Heart left ventricle (tissue), 16 donors: ENCODE results near the gene TAF5L. TPM values are rescaled to one million over a fixed set of nuclear protein-coding genes. Genes with fewer than 3 reads are reported as not detected.

Experiments used
- ATAC-seq, 4 donors: fragments of 200-7000 bp; cut with Tn5 transposase; one replicate each; pipeline ENCODE4 v1.9.1; 2020 to 2022; ENCODE audit warnings: moderate library complexity in 4 of 4, mild to moderate bottlenecking in 3 of 4, moderate number of reproducible peaks in 1 of 4
- DNase-seq, 5 donors: peaks; one replicate each; pipeline ENCODE4 v3.0.0-alpha.2; 2020
- H3K27ac ChIP-seq, 12 donors: fragments of 200-600 bp; sonication (generic) in 4 of 12; one replicate each; pipeline versions ENCODE4 v1.5.0 to v1.8.0; 2016 to 2022; ENCODE audit warnings: mild to moderate bottlenecking in 2 of 12
- H3K27me3 ChIP-seq, 9 donors: fragments of 200-600 bp; sonication (generic) in 2 of 9; one replicate each; pipeline versions ENCODE4 v1.5.1 to v1.8.0; 2016 to 2022; ENCODE audit warnings: mild to moderate bottlenecking in 3 of 9
- H3K36me3 ChIP-seq, 9 donors: fragments of 200-600 bp; sonication (generic) in 2 of 9; one replicate each; pipeline versions ENCODE4 v1.5.0 to v1.8.0; 2018 to 2022; ENCODE audit warnings: mild to moderate bottlenecking in 2 of 9
- H3K4me1 ChIP-seq, 12 donors: fragments of 200-600 bp; sonication (generic) in 4 of 12; one replicate each; pipeline versions ENCODE4 v1.5.0 to v1.8.0; 2016 to 2022; ENCODE audit warnings: mild to moderate bottlenecking in 3 of 12
- H3K4me3 ChIP-seq, 12 donors: fragments of 200-600 bp; sonication (generic) in 4 of 12; one replicate each; pipeline versions ENCODE4 v1.5.0 to v1.8.0; 2017 to 2022; ENCODE audit warnings: mild to moderate bottlenecking in 9 of 12, moderate library complexity in 4 of 12
- H3K9me3 ChIP-seq, 12 donors: fragments of 200-600 bp; sonication (generic) in 4 of 12; one replicate each; pipeline versions ENCODE4 v1.5.0 to v1.8.0; 2016 to 2022; ENCODE audit warnings: mild to moderate bottlenecking in 1 of 12
- POLR2A ChIP-seq, 2 donors: fragments of 450-650 bp; IDR thresholded peaks; one replicate each; pipeline ENCODE4 v1.6.1; 2017; ENCODE audit warnings: antibody characterized with exemption in 2 of 2, mild to moderate bottlenecking in 2 of 2, moderate library complexity in 2 of 2
- WGBS, 4 donors: extraction: QIAGEN DNeasy Blood & Tissue Kit in 2 of 4; methylation state at CpG; one replicate each; pipeline versions ENCODE4 v1.1.5 to v1.1.7; 2013 to 2018; 5-methylcytosine and 5-hydroxymethylcytosine counted together
- intact Hi-C, 10 donors: fragments of 100-400 bp; cut with DNase I; formaldehyde crosslinking; loops; one replicate each; pipeline versions ENCODE4 v1.11.1 to v1.14.2; 2022
- polyA plus RNA-seq, 2 donors: library from polyadenylated mRNA; stranded (reverse); fragments of 200-250 nt; gene quantifications; one replicate each; pipeline ENCODE4 v1.2.3, GENCODE V29; 2013
- total RNA-seq, 9 donors: library from RNA; depleted of rRNA in 2 of 9; stranded (reverse); fragments of >200 nt in 2 of 9; fragmentation: NEBNext Ultra II Directional in 3 of 9; extraction: Animal tissue kit (Norgen Biotek cat#: 25700) in 3 of 9; gene quantifications; one replicate each; pipeline versions ENCODE4 v1.1.0 to v1.2.4, GENCODE V29; 2016 to 2023
- TF ChIP-seq, protein P1 (sequence below), 12 donors: fragments of 200-600 bp; sonication (generic) in 4 of 12; IDR thresholded peaks; one replicate each; pipeline versions ENCODE4 v1.5.0 to v1.8.0; 2018 to 2022; ENCODE audit warnings: antibody characterized with exemption in 12 of 12, mild to moderate bottlenecking in 5 of 12
- donor health status: ischemic (EF 13 %, LVEDD 7.1; RV severe dilation, severe dysfunction).
- donor health status: healthy with polysubstance abuse.
- donor health status: DM: no; HTN: yes; CAD: no.
- donor health status: DM: no; HTN: no; CAD: no.
- donor health status: ischemic (EF 25% LVEDD 6.9; RV normal size, moderate dysfunction).
- donor health status: ischemic (EF 25% LVEDD 5.7; RV mildly dilated, moderate dysfunction).
- donor health status: healthy.
- donor health status: DM: yes; HTN: yes; CAD: no.
- donor health status: ischemic (EF 35%, LVEDD 5.7; RV mildly dilated, moderate dysfunction).
- donor health status: nonischemic (EF 11% LVEDD 7.7; RV severe dilation, severe dysfunction).
- donor health status: DM: yes; HTN: yes; CAD: no.
- donor health status: PGD.
- donor health status: ischemic (EF 29% LVEDD 5.4; RV normal size, mild dysfunction).
- donor health status: nonischemic (EF 23%, LVEDD 6.1; RV moderate dilation, normal function).

The TAF5L gene
- total and polyA plus RNA-seq, 11 donors = 4.4 to 15.4 (median 11.1) TPM

GRCh38 chr1:229582011-229582694 lies 43.8 kb downstream of the TAF5L start:
- Histone ChIP-seq H3K4me3 (peak overlapping the region in 2 of 12 donors; percentile 9 to 19), H3K27me3 (no peaks in the 10 kb centered on the region), H3K36me3 (no peaks in the 10 kb centered on the region), H3K27ac (peak overlapping the region in 9 of 12 donors; percentile 22 to 62 (median 43)), H3K9me3 (no peaks in the 10 kb centered on the region), H3K4me1 (peaks cover 4 to 32% (median 24%) of the 10 kb centered on the region in 12 donors)
- TF ChIP-seq POLR2A (IDR thresholded peaks at IDR 0.05) = no peak
- TF ChIP-seq, protein P1, sequence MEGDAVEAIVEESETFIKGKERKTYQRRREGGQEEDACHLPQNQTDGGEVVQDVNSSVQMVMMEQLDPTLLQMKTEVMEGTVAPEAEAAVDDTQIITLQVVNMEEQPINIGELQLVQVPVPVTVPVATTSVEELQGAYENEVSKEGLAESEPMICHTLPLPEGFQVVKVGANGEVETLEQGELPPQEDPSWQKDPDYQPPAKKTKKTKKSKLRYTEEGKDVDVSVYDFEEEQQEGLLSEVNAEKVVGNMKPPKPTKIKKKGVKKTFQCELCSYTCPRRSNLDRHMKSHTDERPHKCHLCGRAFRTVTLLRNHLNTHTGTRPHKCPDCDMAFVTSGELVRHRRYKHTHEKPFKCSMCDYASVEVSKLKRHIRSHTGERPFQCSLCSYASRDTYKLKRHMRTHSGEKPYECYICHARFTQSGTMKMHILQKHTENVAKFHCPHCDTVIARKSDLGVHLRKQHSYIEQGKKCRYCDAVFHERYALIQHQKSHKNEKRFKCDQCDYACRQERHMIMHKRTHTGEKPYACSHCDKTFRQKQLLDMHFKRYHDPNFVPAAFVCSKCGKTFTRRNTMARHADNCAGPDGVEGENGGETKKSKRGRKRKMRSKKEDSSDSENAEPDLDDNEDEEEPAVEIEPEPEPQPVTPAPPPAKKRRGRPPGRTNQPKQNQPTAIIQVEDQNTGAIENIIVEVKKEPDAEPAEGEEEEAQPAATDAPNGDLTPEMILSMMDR (IDR thresholded peaks at IDR 0.05) = no peak
- DNase-seq = peak; percentile 67 to 84 (median 73)
- 13 to 22% (median 19%) methylated on average over 11 of the region's 11 CpGs for WGBS, 4 donors
- ATAC-seq = peak; percentile 66 to 88 (median 74)
- intact Hi-C loops = no loop called here

DNA sequence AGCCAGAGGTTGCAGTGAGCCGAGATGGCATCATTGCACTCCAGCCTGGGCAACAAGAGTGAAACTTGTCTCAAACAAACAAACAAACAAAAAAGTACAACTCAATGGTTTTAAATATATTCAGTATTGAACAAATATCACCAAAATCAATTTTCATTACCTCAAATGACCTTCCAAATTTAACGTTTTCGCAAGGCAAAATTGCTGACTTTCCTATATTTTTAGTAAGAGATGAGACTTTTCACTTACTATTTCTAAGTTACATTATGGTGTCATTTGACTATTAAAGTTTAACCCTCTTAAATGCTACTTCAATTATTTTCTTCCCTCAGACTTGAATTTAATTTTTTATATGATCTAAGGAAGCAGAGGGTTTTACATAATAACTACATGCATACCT lies 44.4 kb downstream of the TAF5L start:
- Histone ChIP-seq H3K4me3 (peak overlapping the region in 1 of 12 donors; percentile 19), H3K27me3 (no peaks in the 10 kb centered on the region), H3K4me1 (peaks cover 4 to 32% (median 24%) of the 10 kb centered on the region in 12 donors), H3K36me3 (no peaks in the 10 kb centered on the region), H3K27ac (peak overlapping the region in 3 of 12 donors; percentile 54 to 62 (median 60)), H3K9me3 (no peaks in the 10 kb centered on the region)
- no peak for TF ChIP-seq POLR2A (IDR thresholded peaks at IDR 0.05)
- TF ChIP-seq, protein P1 (IDR thresholded peaks at IDR 0.05) = no peak
- intact Hi-C loops = no loop called here
- WGBS, 4 donors = 89 to 91% (median 90%) methylated on average over 3 of the region's 3 CpGs
- DNase-seq = no peak
- no peak for ATAC-seq

DNA sequence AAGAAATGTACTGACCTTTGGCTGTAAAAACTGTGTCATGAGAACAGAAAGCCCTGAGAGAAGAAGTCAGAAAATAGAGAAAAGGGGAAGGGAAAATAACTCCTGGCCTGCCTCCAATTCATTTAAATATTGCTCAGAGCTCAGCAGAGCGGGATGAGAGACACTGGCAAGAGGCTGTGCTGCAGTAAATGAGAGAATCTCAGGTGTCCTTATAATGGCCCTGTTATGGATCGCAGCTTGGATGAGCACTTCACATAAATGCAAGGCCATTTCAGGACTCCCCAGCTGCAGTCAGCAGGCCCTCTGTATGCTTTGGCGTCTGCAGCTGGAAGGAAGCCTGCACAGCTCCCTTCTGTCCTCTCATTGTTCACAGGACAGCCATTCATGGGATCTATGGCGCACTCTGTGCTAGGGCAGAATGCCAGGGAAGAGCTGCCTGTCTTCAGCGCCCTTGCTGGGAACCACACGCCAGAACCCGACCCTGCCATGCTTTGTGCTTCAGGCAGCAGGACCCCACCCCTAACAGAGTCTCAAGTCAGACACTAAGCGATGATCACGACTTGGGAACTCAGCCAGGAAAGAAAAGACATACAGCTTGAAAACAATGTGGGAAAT lies 46.8 kb downstream of the TAF5L start:
- intact Hi-C loops = no loop called here
- DNase-seq (peak; percentile 67 to 74 (median 72)), ATAC-seq (peak; percentile 87 to 92 (median 89))
- Histone ChIP-seq H3K4me1 (peaks cover 4 to 32% (median 24%) of the 10 kb centered on the region in 12 donors), H3K4me3 (peak overlapping the region in 6 of 12 donors; percentile 5 to 38 (median 18)), H3K9me3 (no peaks in the 10 kb centered on the region), H3K27me3 (no peaks in the 10 kb centered on the region), H3K27ac (peak overlapping the region; percentile 27 to 68 (median 60)), H3K36me3 (no peaks in the 10 kb centered on the region)
- WGBS, 4 donors = 9 to 31% (median 13%) methylated on average over 8 to 9 of the region's 9 CpGs
- TF ChIP-seq, protein P1 (IDR thresholded peaks at IDR 0.05) = no peak
- no peak for TF ChIP-seq POLR2A (IDR thresholded peaks at IDR 0.05)
